MM.1S (cell line): Measurements from ENCODE around the gene KATNAL2.

Experiments
- CTCF ChIP-seq: fragments of 300-600 bp; sonication (generic); IDR thresholded peaks from 2 replicates; pipeline ENCODE4 v1.5.1; 2016; ENCODE audit warnings: antibody characterized with exemption, low read length, mixed read lengths
- EZH2 ChIP-seq: fragments of 300-600 bp; sonication (generic); optimal IDR thresholded peaks from 2 replicates; pipeline ENCODE3; 2017; ENCODE audit warnings: low read depth, mild to moderate bottlenecking, antibody characterized with exemption, low read length, mixed read lengths

GRCh38 chr18:46883180-46883579 lies 34.2 kb upstream of the KATNAL2 start:
- TF ChIP-seq CTCF (no peak), EZH2 (no peak)
